ENCODE results near the gene MMP15. TPM values are rescaled to one million over a fixed set of nuclear protein-coding genes. Genes with fewer than 3 reads are reported as not detected.
"Not testable (repeated sequence)": the region's sequence is repeated elsewhere in the genome, so short reads cannot be mapped to it uniquely, and the experiment has no call there.

Gene MMP15
- total RNA-seq, 1 donor from 2014 or later: 1.3 TPM

DNA sequence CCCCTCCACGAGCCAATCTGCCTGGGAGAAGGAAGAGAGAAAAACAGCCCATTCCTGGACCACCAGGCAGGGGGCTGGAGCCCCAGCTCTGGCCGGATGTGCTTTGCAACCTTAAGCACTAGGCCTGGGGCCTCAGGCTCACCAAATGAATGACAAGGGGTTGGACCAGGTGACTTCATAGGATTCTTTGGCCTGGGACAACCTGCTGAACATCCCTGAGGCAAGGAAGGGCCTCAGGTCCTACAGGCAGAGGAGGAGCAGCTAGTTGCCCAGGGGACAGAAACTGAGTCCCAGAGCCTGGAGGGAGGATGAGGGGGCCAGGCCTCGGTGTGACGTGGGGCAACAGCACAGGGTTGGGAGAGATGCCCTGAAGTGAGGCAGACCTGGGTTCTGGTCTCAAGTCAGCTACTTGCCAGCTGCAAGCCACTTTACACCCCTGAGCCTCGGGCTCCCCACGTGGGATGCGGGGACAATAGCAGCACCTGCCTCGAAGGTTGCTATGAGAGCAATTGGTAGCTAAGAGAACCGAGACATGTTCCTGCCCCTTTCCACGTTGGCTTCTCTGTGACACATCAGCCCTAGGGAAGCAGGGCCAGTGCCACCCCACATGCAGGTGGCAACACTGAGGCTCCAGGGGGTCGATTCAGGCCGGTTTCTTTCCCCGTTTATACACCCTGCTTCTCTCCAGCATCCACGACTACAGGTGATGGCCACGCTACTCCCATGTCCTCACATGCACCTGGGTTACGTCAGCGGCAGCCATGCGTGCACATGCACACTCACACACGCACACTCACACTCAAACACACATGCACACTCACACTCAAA is 61.0 kb downstream of the MMP15 start:
- Mint-ChIP-seq H3K9me3 (no peaks in the 10 kb centered on the region), H3K4me1 (ENCODE audit: low read depth) (no peaks in the 10 kb centered on the region), H3K36me3 (ENCODE audit: low read depth) (no peaks in the 10 kb centered on the region), H3K27me3 (ENCODE audit: low read depth) (no peaks in the 10 kb centered on the region), H3K27ac (no peak overlapping the region), H3K4me3 (ENCODE audit: low read depth) (no peak overlapping the region)
- DNase-seq (ENCODE audit: low spot score): no peak
- intact Hi-C loops (cut with micrococcal nuclease): no loop called here

- Mint-ChIP-seq H3K9me3 (no peaks in the 10 kb centered on the region), H3K36me3 (ENCODE audit: low read depth) (no peaks in the 10 kb centered on the region), H3K27ac (no peak overlapping the region), H3K4me3 (ENCODE audit: low read depth) (no peak overlapping the region), H3K4me1 (ENCODE audit: low read depth) (no peaks in the 10 kb centered on the region), H3K27me3 (ENCODE audit: low read depth) (no peaks in the 10 kb centered on the region)
- no peak for DNase-seq (ENCODE audit: low spot score)
- intact Hi-C loops (cut with micrococcal nuclease): no loop called here
These were observed 61.8 kb downstream of the MMP15 start for GRCh38 chr16:58087209-58087913.

DNA sequence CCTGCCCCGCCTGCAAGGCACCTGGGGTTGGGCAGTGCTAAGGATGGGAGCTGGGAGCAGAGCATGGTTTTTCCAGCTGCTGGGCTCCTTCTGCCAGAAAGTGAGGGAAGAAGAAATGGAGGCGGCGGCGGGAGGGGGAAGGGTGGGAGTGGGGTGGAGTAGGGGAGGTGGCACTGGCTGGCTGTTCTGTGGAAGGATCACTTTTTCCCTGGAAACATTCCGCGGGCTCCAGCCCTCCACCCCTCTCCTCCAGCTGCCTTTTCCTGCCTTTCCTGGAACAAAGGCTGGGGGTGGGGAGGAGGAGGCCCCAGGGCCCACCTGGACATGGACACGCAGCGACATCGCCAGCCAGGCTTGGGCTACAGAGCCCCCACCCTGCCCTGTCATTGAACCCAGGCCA is 62.5 kb downstream of the MMP15 start:
- intact Hi-C loops (cut with micrococcal nuclease): no loop called here
- H3K4me1 Mint-ChIP-seq (ENCODE audit: low read depth): no peaks in the 10 kb centered on the region
- no peaks in the 10 kb centered on the region for H3K27me3 Mint-ChIP-seq (ENCODE audit: low read depth)

DNA sequence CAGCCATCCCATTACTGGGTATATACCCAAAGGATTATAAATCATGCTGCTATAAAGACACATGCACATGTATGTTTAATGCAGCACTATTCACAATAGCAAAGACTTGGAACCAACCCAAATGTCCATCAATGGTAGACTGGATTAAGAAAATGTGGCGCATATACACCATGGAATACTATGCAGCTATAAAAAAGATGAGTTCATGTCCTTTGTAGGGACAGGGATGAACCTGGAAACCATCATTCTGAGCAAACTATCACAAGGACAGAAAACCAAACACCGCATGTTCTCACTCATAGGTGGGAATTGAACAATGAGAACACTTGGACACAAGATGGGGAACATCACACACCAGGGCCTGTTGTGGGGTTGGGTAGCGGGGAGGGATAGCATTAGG is 64.8 kb downstream of the MMP15 start:
- intact Hi-C loops (cut with micrococcal nuclease): not testable (repeated sequence)

More for the DNA sequence above, 62.5 kb downstream of the MMP15 start:
- Mint-ChIP-seq H3K27ac (no peak overlapping the region), H3K9me3 (no peaks in the 10 kb centered on the region), H3K36me3 (ENCODE audit: low read depth) (no peaks in the 10 kb centered on the region), H3K4me3 (ENCODE audit: low read depth) (no peak overlapping the region)
- no peak for DNase-seq (ENCODE audit: low spot score)

DNA sequence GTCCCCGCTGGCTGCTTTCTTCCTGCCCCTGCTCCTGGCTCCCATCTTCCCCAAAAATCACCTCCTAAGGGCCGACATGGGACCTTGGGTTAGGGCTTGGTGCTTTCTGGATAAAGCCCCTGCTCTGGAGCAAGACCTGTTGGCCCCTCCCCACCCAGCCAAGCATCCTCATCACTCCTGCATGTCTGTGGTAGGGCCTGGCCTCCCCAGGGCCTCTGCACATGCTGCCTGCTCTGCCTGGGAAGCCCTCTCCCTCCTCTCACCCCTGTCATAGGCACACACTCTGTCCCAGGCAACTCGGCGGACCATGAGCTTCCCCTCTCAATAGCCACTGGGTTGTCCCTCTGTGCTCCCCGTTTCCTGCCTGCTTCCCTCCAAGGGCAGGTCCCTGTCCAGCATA is 68.5 kb downstream of the MMP15 start:
- H3K27ac Mint-ChIP-seq: no peak overlapping the region

More for the DNA sequence above, 64.8 kb downstream of the MMP15 start:
- H3K4me1 Mint-ChIP-seq (ENCODE audit: low read depth); DNase-seq (ENCODE audit: low spot score); H3K36me3 Mint-ChIP-seq (ENCODE audit: low read depth); H3K27me3 Mint-ChIP-seq (ENCODE audit: low read depth); H3K27ac Mint-ChIP-seq; H3K9me3 Mint-ChIP-seq; H3K4me3 Mint-ChIP-seq (ENCODE audit: low read depth): not testable (repeated sequence)

GRCh38 chr16:58094791-58095574 is 69.4 kb downstream of the MMP15 start:
- H3K36me3 Mint-ChIP-seq (ENCODE audit: low read depth): no peaks in the 10 kb centered on the region
- no peak for DNase-seq (ENCODE audit: low spot score)
- no peaks in the 10 kb centered on the region for H3K27me3 Mint-ChIP-seq (ENCODE audit: low read depth)
- no peak overlapping the region for H3K4me3 Mint-ChIP-seq (ENCODE audit: low read depth)
- intact Hi-C loops (cut with micrococcal nuclease): no loop called here
- no peaks in the 10 kb centered on the region for H3K9me3 Mint-ChIP-seq
- no peak overlapping the region for H3K27ac Mint-ChIP-seq
- H3K4me1 Mint-ChIP-seq (ENCODE audit: low read depth): peaks cover 4% of the 10 kb centered on the region

More for the DNA sequence above, 68.5 kb downstream of the MMP15 start:
- intact Hi-C loops (cut with micrococcal nuclease): no loop called here
- Mint-ChIP-seq H3K4me1 (ENCODE audit: low read depth) (peaks cover 4% of the 10 kb centered on the region), H3K4me3 (ENCODE audit: low read depth) (no peak overlapping the region), H3K9me3 (no peaks in the 10 kb centered on the region), H3K36me3 (ENCODE audit: low read depth) (no peaks in the 10 kb centered on the region), H3K27me3 (ENCODE audit: low read depth) (no peaks in the 10 kb centered on the region)
- no peak for DNase-seq (ENCODE audit: low spot score)

GRCh38 chr16:58095575-58095960 is 70.0 kb downstream of the MMP15 start:
- H3K9me3 Mint-ChIP-seq; intact Hi-C loops (cut with micrococcal nuclease); H3K27me3 Mint-ChIP-seq (ENCODE audit: low read depth); H3K4me1 Mint-ChIP-seq (ENCODE audit: low read depth); H3K36me3 Mint-ChIP-seq (ENCODE audit: low read depth); DNase-seq (ENCODE audit: low spot score); H3K27ac Mint-ChIP-seq; H3K4me3 Mint-ChIP-seq (ENCODE audit: low read depth): not testable (repeated sequence)

DNA sequence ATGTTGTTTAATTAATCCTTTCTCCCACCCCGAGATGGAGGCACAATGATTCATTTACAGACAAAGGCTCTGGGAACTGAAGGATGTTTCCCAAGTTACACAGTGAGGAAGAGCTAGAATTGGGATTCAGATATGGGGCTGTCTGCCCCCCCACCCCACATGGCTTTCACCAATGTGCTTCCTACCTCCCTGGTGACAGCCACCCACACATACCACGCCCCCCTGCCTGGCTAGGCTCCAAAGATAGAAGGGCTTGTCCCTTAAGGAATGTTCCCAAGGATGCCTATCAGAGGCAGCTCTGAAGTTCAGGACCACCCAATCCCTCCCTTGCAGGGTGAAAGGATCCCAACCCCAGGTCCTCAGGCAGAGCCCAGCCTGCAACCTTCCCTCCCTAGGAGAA is 70.7 kb downstream of the MMP15 start:
- DNase-seq (ENCODE audit: low spot score): no peak
- Mint-ChIP-seq H3K9me3 (no peaks in the 10 kb centered on the region), H3K36me3 (ENCODE audit: low read depth) (no peaks in the 10 kb centered on the region), H3K27ac (no peak overlapping the region), H3K4me3 (ENCODE audit: low read depth) (no peak overlapping the region), H3K27me3 (ENCODE audit: low read depth) (no peaks in the 10 kb centered on the region), H3K4me1 (ENCODE audit: low read depth) (peaks cover 7% of the 10 kb centered on the region)
- intact Hi-C loops (cut with micrococcal nuclease): no loop called here

Other genes starting within 250 kb of the MMP15 start
- 0.16 and 0.52 TPM in 2 replicates for gene KIFC3, start 223.3 kb upstream of the MMP15 start, total RNA-seq
- gene CNGB1, start 54.6 kb upstream of the MMP15 start, total RNA-seq: not detected in 2 replicates
- 7.3 and 8.9 TPM in 2 replicates for gene ZNF319, start 25.1 kb upstream of the MMP15 start, total RNA-seq
- gene USB1, start 24.3 kb upstream of the MMP15 start, total RNA-seq: 51.6 and 57.8 TPM in 2 replicates
- 51.6 and 51.7 TPM in 2 replicates for gene CFAP20, start 103.6 kb downstream of the MMP15 start, total RNA-seq
- 90.5 and 93.9 TPM in 2 replicates for gene CSNK2A2, start 172.4 kb downstream of the MMP15 start, total RNA-seq

Data from activated T-helper 2 cell treated with anti-CD3 and anti-CD28 coated beads, Interferon-gamma antibody, Interleukin-2, Interleukin-4, amounts not matched to agents 10 μg/mL and 5 μg/mL and 100 μg/mL, durations not matched to agents 14 hours and 24 hours and 36 hours (primary cell).